NCI-H2107 (cell line): ENCODE measurements around the gene FLYWCH2.
"Not testable (repeated sequence)": the region's sequence is repeated elsewhere in the genome, so short reads cannot be mapped to it uniquely, and the experiment has no call there.

ENCODE experiments used
- DNase-seq: peaks from one replicate; lab custom pipeline; 2025; lab: John Stamatoyannopoulos, UW

The FLYWCH2 gene

GRCh38 chr16:2912330-2913199 lies 29.6 kb downstream of the FLYWCH2 start:
- peak; percentile 4 for DNase-seq

GRCh38 chr16:2913603-2914002 lies 30.6 kb downstream of the FLYWCH2 start:
- DNase-seq = no peak

- DNase-seq = no peak
These were observed 31.2 kb downstream of the FLYWCH2 start for GRCh38 chr16:2914233-2914632.

GRCh38 chr16:2915196-2915929 lies 32.3 kb downstream of the FLYWCH2 start:
- no peak for DNase-seq

GRCh38 chr16:2919511-2920255 lies 36.7 kb downstream of the FLYWCH2 start:
- no peak for DNase-seq

- no peak for DNase-seq
These were observed 40.5 kb downstream of the FLYWCH2 start for GRCh38 chr16:2923481-2923880.

- DNase-seq = no peak
These were observed 42.1 kb downstream of the FLYWCH2 start for GRCh38 chr16:2924901-2925755.

GRCh38 chr16:2925951-2926649 lies 43.1 kb downstream of the FLYWCH2 start:
- DNase-seq = no peak

- no peak for DNase-seq
These were observed 43.6 kb downstream of the FLYWCH2 start for GRCh38 chr16:2926650-2926999.

GRCh38 chr16:2927010-2927646 lies 44.1 kb downstream of the FLYWCH2 start:
- peak; percentile 51 for DNase-seq

- not testable (repeated sequence) for DNase-seq
These were observed 45.1 kb downstream of the FLYWCH2 start for GRCh38 chr16:2928151-2928550.

GRCh38 chr16:2928796-2929195 lies 45.8 kb downstream of the FLYWCH2 start:
- no peak for DNase-seq

- no peak for DNase-seq
These were observed 46.7 kb downstream of the FLYWCH2 start for GRCh38 chr16:2929693-2930092.

GRCh38 chr16:2930236-2930635 lies 47.2 kb downstream of the FLYWCH2 start:
- no peak for DNase-seq

GRCh38 chr16:2931231-2931914 lies 48.4 kb downstream of the FLYWCH2 start:
- not testable (repeated sequence) for DNase-seq

GRCh38 chr16:2933136-2933535 lies 50.1 kb downstream of the FLYWCH2 start:
- DNase-seq = no peak

GRCh38 chr16:2933701-2934100 lies 50.7 kb downstream of the FLYWCH2 start:
- DNase-seq = no peak

- no peak for DNase-seq
These were observed 51.4 kb downstream of the FLYWCH2 start for GRCh38 chr16:2934450-2934849.

GRCh38 chr16:2936436-2937011 lies 53.5 kb downstream of the FLYWCH2 start:
- no peak for DNase-seq

GRCh38 chr16:2937170-2937569 lies 54.2 kb downstream of the FLYWCH2 start:
- no peak for DNase-seq
